ENCODE results near the gene TSHZ1. TPM values are rescaled to one million over a fixed set of nuclear protein-coding genes. Genes with fewer than 3 reads are reported as not detected.

Gene TSHZ1
- total and polyA plus RNA-seq, 4 donors, result 4.2 to 6.6 (median 5.6) TPM

- no peak for DNase-seq (ENCODE audit: low spot score)
- Histone ChIP-seq H3K36me3 (ENCODE audit: control insufficient read depth in 4 of 4, insufficient read depth in 3 of 4, low read depth in 1 of 4, low read length in 3 of 4) (no peaks in the 10 kb centered on the region), H3K4me3 (ENCODE audit: low read depth in 1 of 3, low read length in 3 of 3) (no peak overlapping the region), H3K9ac (ENCODE audit: low read depth in 1 of 2, low read length in 2 of 2) (no peak overlapping the region), H3K4me1 (ENCODE audit: control insufficient read depth in 4 of 4, insufficient read depth in 4 of 4, low read length in 3 of 4) (peaks cover 0 to 5% (median 0%) of the 10 kb centered on the region in 4 donors), H3K9me3 (ENCODE audit: control insufficient read depth in 4 of 4, low read length in 3 of 4) (no peaks in the 10 kb centered on the region), H3K27me3 (ENCODE audit: control insufficient read depth in 4 of 4, insufficient read depth in 4 of 4, low read length in 3 of 4) (no peaks in the 10 kb centered on the region), H3K27ac (ENCODE audit: low read depth in 1 of 2, low read length in 2 of 2) (no peak overlapping the region)
- 72% methylated on average over 3 of the region's 3 CpGs for WGBS
- TF ChIP-seq FOXA2 (IDR thresholded peaks at IDR 0.05), result no peak
- TF ChIP-seq TAF1 (conservative IDR thresholded peaks at IDR 0.05), result no peak
- TF ChIP-seq HNF4G (IDR thresholded peaks at IDR 0.05), result no peak
- TF ChIP-seq EGR1 (IDR thresholded peaks at IDR 0.05; ENCODE audit: low read depth in 2 of 2), result no peak
- no peak for TF ChIP-seq NR2F2 (IDR thresholded peaks at IDR 0.05)
- no peak for TF ChIP-seq REST (IDR thresholded peaks at IDR 0.05)
- no peak for TF ChIP-seq FOXA1 (IDR thresholded peaks at IDR 0.05)
- no peak for TF ChIP-seq ZBTB33 (IDR thresholded peaks at IDR 0.05)
Observed at GRCh38 chr18:75164479-75164878, 46.1 kb upstream of the TSHZ1 start.

GRCh38 chr18:75165926-75166325 is 44.7 kb upstream of the TSHZ1 start:
- DNase-seq (ENCODE audit: low spot score), result no peak
- Histone ChIP-seq H3K4me3 (ENCODE audit: low read depth in 1 of 3, low read length in 3 of 3) (no peak overlapping the region), H3K27me3 (ENCODE audit: control insufficient read depth in 4 of 4, insufficient read depth in 4 of 4, low read length in 3 of 4) (no peaks in the 10 kb centered on the region), H3K9me3 (ENCODE audit: control insufficient read depth in 4 of 4, low read length in 3 of 4) (no peaks in the 10 kb centered on the region), H3K27ac (ENCODE audit: low read depth in 1 of 2, low read length in 2 of 2) (no peak overlapping the region), H3K9ac (ENCODE audit: low read depth in 1 of 2, low read length in 2 of 2) (no peak overlapping the region), H3K36me3 (ENCODE audit: control insufficient read depth in 4 of 4, insufficient read depth in 3 of 4, low read depth in 1 of 4, low read length in 3 of 4) (no peaks in the 10 kb centered on the region), H3K4me1 (ENCODE audit: control insufficient read depth in 4 of 4, insufficient read depth in 4 of 4, low read length in 3 of 4) (peaks cover 0 to 5% (median 0%) of the 10 kb centered on the region in 4 donors)
- 91% methylated on average over 8 of the region's 8 CpGs for WGBS
- TF ChIP-seq SP1 (IDR thresholded peaks at IDR 0.05) (no peak), MAX (IDR thresholded peaks at IDR 0.05) (no peak), REST (IDR thresholded peaks at IDR 0.05) (no peak), EGR1 (IDR thresholded peaks at IDR 0.05; ENCODE audit: low read depth in 2 of 2) (no peak), JUND (IDR thresholded peaks at IDR 0.05) (no peak), FOXA1 (IDR thresholded peaks at IDR 0.05) (no peak), GABPA (IDR thresholded peaks at IDR 0.05 in 1 of 2, conservative IDR thresholded peaks at IDR 0.05 in 1 of 2) (no peak), YY1 (IDR thresholded peaks at IDR 0.05) (no peak), CTCF (IDR thresholded peaks at IDR 0.05; ENCODE audit: low read depth, low read length, missing input control) (no peak), FOXA2 (IDR thresholded peaks at IDR 0.05) (no peak), RXRA (IDR thresholded peaks at IDR 0.05) (no peak), HNF4G (IDR thresholded peaks at IDR 0.05) (no peak), TAF1 (conservative IDR thresholded peaks at IDR 0.05) (no peak), NR2F2 (IDR thresholded peaks at IDR 0.05) (no peak), RAD21 (IDR thresholded peaks at IDR 0.05) (no peak), HNF4A (conservative IDR thresholded peaks at IDR 0.05) (no peak), ZBTB33 (IDR thresholded peaks at IDR 0.05) (no peak), ATF3 (IDR thresholded peaks at IDR 0.05) (no peak)
